WI38 (cell line): ENCODE measurements around the gene JPH2.

Experiments used
- H3K4me3 ChIP-seq: 2 replicates; pipeline ENCODE4 v1.5.1; 2011; ENCODE audit warnings: low read depth, mild to moderate bottlenecking, control low read depth, low read length
- TF ChIP-seq, protein P1 (sequence below): IDR thresholded peaks from 2 replicates; pipeline ENCODE4 v1.5.1; 2012; ENCODE audit warnings: low read depth, mild to moderate bottlenecking, control low read depth, low read length

Gene JPH2

DNA sequence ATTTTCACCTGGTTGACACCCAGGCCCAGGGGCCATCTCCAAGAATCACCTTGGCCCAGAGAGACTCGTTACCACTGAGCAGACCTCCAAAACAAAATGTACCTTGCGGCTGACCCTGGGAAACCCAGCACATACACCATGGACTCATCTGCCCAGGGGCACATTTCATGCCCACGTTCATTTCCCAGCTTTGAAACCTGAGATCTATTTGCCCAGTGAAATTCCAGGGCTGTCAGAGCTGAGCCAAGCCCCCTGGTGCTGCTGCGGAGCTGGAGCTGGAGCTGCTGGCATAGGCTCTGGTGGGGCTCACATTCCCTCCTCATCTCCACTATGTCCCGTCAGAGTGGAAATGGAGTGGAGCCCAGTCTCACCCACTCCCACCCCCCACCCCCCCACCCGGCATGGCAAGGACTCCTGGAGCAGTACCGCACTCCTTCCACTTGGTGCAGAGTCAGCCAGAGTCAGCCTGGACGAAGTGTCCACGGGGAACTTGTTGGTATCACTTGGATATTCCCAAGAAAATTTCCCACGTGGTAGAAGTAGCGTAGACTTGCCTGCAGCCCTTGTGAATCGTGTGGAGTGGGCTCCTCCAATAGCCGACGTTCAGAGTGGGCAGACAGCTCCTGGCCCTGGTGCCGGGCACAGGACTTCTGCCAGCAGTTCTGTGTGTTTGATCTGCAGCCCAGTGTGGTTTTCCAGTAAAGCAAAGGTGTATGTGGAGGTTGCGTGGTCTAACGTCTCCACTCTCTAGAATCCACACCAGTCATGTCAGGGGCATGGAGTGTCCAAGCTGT lies 41.7 kb upstream of the JPH2 start:
- TF ChIP-seq, protein P1, sequence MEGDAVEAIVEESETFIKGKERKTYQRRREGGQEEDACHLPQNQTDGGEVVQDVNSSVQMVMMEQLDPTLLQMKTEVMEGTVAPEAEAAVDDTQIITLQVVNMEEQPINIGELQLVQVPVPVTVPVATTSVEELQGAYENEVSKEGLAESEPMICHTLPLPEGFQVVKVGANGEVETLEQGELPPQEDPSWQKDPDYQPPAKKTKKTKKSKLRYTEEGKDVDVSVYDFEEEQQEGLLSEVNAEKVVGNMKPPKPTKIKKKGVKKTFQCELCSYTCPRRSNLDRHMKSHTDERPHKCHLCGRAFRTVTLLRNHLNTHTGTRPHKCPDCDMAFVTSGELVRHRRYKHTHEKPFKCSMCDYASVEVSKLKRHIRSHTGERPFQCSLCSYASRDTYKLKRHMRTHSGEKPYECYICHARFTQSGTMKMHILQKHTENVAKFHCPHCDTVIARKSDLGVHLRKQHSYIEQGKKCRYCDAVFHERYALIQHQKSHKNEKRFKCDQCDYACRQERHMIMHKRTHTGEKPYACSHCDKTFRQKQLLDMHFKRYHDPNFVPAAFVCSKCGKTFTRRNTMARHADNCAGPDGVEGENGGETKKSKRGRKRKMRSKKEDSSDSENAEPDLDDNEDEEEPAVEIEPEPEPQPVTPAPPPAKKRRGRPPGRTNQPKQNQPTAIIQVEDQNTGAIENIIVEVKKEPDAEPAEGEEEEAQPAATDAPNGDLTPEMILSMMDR, result no peak
- no peak overlapping the region for H3K4me3 ChIP-seq

DNA sequence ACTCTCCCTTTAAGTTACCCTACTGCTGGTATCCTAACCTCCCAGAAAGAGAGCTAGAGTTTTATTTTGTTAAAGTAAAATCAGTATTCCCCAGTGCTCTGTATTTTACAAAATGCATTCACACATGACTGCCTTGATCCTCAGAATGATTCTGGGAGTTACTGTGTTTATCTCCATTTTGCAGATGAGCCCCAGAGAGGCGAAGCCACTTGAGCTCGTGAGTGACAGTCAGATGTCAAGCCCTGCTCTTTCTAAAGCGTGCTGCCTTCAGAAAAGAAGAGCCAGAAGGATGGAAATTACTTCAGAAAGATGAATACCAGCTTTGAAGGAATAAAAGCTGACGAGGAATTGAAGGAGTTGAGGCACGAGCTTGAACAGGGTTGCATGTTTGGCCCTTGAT lies 37.6 kb upstream of the JPH2 start:
- TF ChIP-seq, protein P1, result no peak
- no peak overlapping the region for H3K4me3 ChIP-seq

DNA sequence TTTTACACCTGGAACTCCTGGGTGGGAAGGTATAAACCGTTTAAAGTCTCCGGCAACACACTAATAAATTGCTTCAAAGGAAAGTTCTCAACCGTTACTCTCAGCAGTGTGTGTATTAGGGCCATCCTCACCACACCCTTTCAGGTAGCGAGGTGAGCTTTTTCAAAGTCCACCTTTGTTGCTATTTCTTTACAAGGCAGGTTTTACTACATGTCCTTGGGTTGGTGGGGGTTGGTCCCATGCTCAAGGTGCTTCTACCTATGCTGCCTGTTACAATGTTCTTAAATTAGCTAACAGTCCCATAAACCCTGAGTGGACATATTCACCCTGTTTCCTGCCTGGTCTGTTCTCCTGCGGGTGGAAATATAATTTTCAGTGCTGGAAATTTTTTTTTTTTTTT lies 36.7 kb upstream of the JPH2 start:
- H3K4me3 ChIP-seq, result no peak overlapping the region
- TF ChIP-seq, protein P1, result no peak

DNA sequence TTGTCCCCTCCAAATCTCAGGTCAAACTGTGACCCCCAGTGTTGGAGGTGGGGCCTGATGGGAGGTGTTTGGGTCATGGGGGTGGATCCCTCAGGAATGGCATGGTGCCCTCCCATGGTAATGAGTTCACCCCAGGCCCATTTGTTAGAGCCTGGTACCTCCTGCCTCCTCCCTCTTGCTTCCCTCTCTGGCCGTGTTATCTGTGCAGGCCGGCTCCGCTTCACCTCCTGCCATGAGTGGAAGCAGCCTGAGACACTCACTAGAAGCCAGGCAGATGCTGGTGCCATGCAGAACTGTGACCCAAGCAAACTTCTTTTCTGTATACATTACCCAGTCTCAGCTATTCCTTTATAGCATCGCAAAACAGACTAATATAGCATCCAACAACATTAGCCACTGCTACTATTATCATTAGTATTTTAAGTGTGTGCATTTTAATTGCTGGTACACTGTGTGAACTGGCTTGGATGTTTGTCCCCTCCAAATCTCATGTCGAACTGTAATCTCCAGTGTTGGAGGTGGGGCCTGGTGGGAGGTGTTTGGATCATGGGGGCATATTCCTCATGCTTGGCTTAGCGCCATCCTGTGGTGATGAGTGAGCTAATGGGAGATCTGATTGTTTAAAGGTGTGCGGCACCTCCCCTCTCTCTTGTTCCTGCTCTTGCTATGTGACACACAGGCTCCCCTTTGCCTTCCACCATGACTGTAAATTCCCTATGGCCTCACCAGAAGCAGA lies 35.8 kb upstream of the JPH2 start:
- TF ChIP-seq, protein P1, result no peak
- H3K4me3 ChIP-seq, result no peak overlapping the region

DNA sequence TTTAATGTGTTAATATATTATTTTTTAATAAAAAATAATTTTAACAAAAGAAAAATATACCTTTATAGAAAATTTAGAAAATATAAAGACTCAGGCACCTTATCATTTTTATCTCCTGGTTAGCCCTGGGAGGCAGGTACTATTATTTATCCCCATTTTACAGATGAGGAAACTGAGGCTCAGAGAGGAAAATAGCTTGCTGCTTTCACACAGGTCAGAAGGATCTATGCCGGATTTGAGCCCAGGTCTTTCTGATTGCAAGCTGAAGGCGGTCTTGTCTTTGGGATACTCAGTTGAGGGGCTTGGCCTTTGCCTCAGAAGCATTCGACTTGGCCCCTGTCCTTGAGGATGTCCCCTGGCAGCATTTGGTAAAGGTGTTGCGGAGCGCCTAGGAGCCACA lies 35.0 kb upstream of the JPH2 start:
- TF ChIP-seq, protein P1, result no peak
- H3K4me3 ChIP-seq, result no peak overlapping the region

DNA sequence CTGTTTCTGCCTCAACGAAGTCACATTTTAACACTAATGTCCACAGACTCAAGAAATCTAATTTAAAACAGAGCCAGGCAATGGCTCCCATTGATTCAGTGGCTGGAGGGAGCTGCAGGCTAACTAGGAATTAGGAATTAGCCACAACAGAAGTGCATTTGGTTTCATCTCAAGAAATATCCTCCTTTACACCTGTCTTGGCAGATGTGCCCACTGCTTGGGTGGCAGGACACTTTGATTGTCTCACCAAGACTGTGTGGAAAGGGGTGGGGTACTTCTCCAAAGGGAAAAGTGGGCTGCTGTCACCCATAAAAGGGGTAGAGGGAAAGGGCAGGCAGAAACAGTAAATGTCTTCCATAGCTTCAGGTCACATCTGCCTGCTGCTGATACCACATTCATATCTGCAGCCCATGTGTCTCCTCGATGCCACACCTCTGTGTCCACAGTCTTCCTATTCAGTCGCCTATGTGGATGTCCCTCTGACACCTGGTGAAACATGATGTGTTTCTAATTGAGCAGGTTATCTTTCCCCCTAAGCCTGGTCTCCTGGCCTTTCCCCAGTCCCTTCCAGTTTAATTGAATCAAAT lies 34.5 kb upstream of the JPH2 start:
- H3K4me3 ChIP-seq, result no peak overlapping the region
- TF ChIP-seq, protein P1, result no peak

DNA sequence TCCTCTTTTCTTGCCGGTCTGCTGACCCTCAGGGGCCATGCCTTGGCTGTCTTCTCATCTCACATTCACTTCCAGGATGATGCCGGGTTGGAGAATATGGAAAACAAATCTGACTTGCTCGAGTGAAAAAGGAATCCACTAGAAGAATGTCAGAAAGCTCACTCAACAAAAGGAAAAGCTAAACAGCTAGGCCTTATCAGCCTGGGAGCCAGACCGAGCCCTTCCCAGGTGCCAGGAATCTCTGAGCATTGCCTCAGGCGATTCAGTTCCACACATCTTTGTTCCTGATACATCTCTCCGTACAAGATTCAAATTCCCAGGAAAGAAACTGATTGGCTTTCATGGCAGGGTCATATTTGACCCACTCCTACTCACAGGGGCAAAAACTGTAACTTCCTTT lies 32.8 kb upstream of the JPH2 start:
- H3K4me3 ChIP-seq, result no peak overlapping the region
- TF ChIP-seq, protein P1, result no peak
